H9 (cell line): ENCODE results near the gene CLEC11A. TPM values are rescaled to one million over a fixed set of nuclear protein-coding genes. Genes with fewer than 3 reads are reported as not detected.
A peak's percentile ranks its signal among the peaks of the same experiment; 100 is the strongest.

Source experiments
- DNase-seq: peaks from one replicate; pipeline ENCODE4 v3.0.0-alpha.2; 2017
- H2AFZ ChIP-seq: one replicate; pipeline ENCODE4 v1.6.1; 2013; ENCODE audit warnings: mild to moderate bottlenecking, low read length, control low read depth, moderate library complexity
- H2AK5ac ChIP-seq: 2 replicates; pipeline ENCODE4 v1.6.1; 2013; ENCODE audit warnings: low read length, control low read depth, mixed read lengths; ENCODE audit not compliant: insufficient read length
- H2BK120ac ChIP-seq: one replicate; pipeline ENCODE4 v1.6.1; 2013; ENCODE audit warnings: low read depth, mild to moderate bottlenecking, low read length, control low read depth, inconsistent platforms; ENCODE audit not compliant: poor library complexity, severe bottlenecking
- H2BK12ac ChIP-seq: 2 replicates; pipeline ENCODE4 v1.6.1; 2013; ENCODE audit warnings: low read length, control low read depth, mixed read lengths, low read depth; ENCODE audit not compliant: insufficient read length
- H2BK15ac ChIP-seq: 2 replicates; pipeline ENCODE4 v1.6.1; 2013; ENCODE audit warnings: low read depth, low read length, control low read depth
- H2BK20ac ChIP-seq: one replicate; pipeline ENCODE4 v1.6.1; 2013; ENCODE audit warnings: low read depth, mild to moderate bottlenecking, low read length, control low read depth, inconsistent platforms; ENCODE audit not compliant: poor library complexity, severe bottlenecking
- H2BK5ac ChIP-seq: 2 replicates; pipeline ENCODE4 v1.6.1; 2013; ENCODE audit warnings: low read length, control low read depth, mixed read lengths; ENCODE audit not compliant: insufficient read length
- H3K14ac ChIP-seq: 2 replicates; pipeline ENCODE4 v1.6.1; 2013; ENCODE audit warnings: low read length, control low read depth; ENCODE audit not compliant: insufficient read depth
- H3K18ac ChIP-seq: 2 replicates; pipeline ENCODE4 v1.6.1; 2013; ENCODE audit warnings: low read depth, mild to moderate bottlenecking, mixed read lengths, low read length, control low read depth; ENCODE audit not compliant: insufficient read length
- H3K23ac ChIP-seq: 2 replicates; pipeline ENCODE4 v1.6.1; 2013; ENCODE audit warnings: low read length, control low read depth, mixed read lengths, low read depth; ENCODE audit not compliant: insufficient read length
- H3K23me2 ChIP-seq: 2 replicates; pipeline ENCODE4 v1.6.1; 2013; ENCODE audit warnings: low read depth, mild to moderate bottlenecking, mixed read lengths, low read length, control low read depth; ENCODE audit not compliant: insufficient read length, poor library complexity, severe bottlenecking
- H3K27ac ChIP-seq: 2 replicates; pipeline ENCODE4 v1.5.1; 2013; ENCODE audit warnings: low read length, control low read depth, mixed read lengths, low read depth; ENCODE audit not compliant: insufficient read length
- H3K27me3 ChIP-seq: 2 replicates; pipeline ENCODE4 v1.6.1; 2013; ENCODE audit warnings: low read length, control low read depth, inconsistent platforms; ENCODE audit not compliant: insufficient read depth
- H3K4ac ChIP-seq: 2 replicates; pipeline ENCODE4 v1.6.1; 2013; ENCODE audit warnings: low read depth, mild to moderate bottlenecking, control low read depth, inconsistent platforms, low read length, moderate library complexity
- H3K4me1 ChIP-seq: 2 replicates; pipeline ENCODE4 v1.6.1; 2013; ENCODE audit warnings: low read length, control low read depth, inconsistent platforms; ENCODE audit not compliant: insufficient read depth
- H3K4me2 ChIP-seq: 2 replicates; pipeline ENCODE4 v1.6.1; 2013; ENCODE audit warnings: low read length, control low read depth, mixed read lengths; ENCODE audit not compliant: insufficient read length, insufficient read depth
- H3K56ac ChIP-seq: 2 replicates; pipeline ENCODE4 v1.6.1; 2013; ENCODE audit warnings: low read depth, mild to moderate bottlenecking, mixed read lengths, low read length, control low read depth; ENCODE audit not compliant: insufficient read length
- H3K79me1 ChIP-seq: 2 replicates; pipeline ENCODE4 v1.6.1; 2013; ENCODE audit warnings: low read depth, mild to moderate bottlenecking, moderate library complexity, low read length, control low read depth, inconsistent platforms; ENCODE audit not compliant: insufficient read depth, poor library complexity, severe bottlenecking
- H3K79me2 ChIP-seq: 2 replicates; pipeline ENCODE4 v1.6.1; 2013; ENCODE audit warnings: low read length, control low read depth, inconsistent platforms; ENCODE audit not compliant: insufficient read depth
- H3K9ac ChIP-seq: 2 replicates; pipeline ENCODE4 v1.6.1; 2013; ENCODE audit warnings: low read length, control low read depth, mixed read lengths; ENCODE audit not compliant: insufficient read length; ENCODE audit errors: extremely low read depth
- H3K9me3 ChIP-seq: one replicate; pipeline ENCODE4 v1.6.1; 2013; ENCODE audit warnings: low read depth, low read length, inconsistent platforms; ENCODE audit not compliant: control insufficient read depth
- H3T11ph ChIP-seq: one replicate; pipeline ENCODE4 v1.6.1; 2013; ENCODE audit warnings: mild to moderate bottlenecking, low read length, control low read depth, inconsistent platforms
- H4K20me1 ChIP-seq: one replicate; pipeline ENCODE4 v1.6.1; 2013; ENCODE audit not compliant: control insufficient read depth, insufficient read length, insufficient read depth
- H4K5ac ChIP-seq: 2 replicates; pipeline ENCODE4 v1.6.1; 2013; ENCODE audit warnings: low read depth, mild to moderate bottlenecking, mixed read lengths, low read length, control low read depth; ENCODE audit not compliant: insufficient read length
- H4K8ac ChIP-seq: replicated peaks from 2 replicates; pipeline ENCODE4 v1.6.1; 2013; ENCODE audit warnings: low read length, control low read depth, mixed read lengths, low read depth; ENCODE audit not compliant: insufficient read length
- H4K91ac ChIP-seq: 2 replicates; pipeline ENCODE4 v1.6.1; 2013; ENCODE audit warnings: low read depth, mild to moderate bottlenecking, moderate library complexity, mixed read lengths, low read length, control low read depth; ENCODE audit not compliant: insufficient read length
- H3K27ac Mint-ChIP-seq, 3 experiments: 2 replicates in 2 of 3; 3 replicates in 1 of 3; pipeline ENCODE4 v1.8.0; 2020 to 2021; ENCODE audit warnings: mixed read lengths in 3 of 3, mild to moderate bottlenecking in 1 of 3, moderate library complexity in 1 of 3
- H3K27me3 Mint-ChIP-seq: 2 replicates; pipeline ENCODE4 v1.8.0; 2021; ENCODE audit warnings: low read depth, mild to moderate bottlenecking, moderate library complexity, mixed read lengths
- H3K36me3 Mint-ChIP-seq, 3 experiments: 2 replicates in 2 of 3; 3 replicates in 1 of 3; pipeline ENCODE4 v1.8.0; 2020 to 2021; ENCODE audit warnings: low read depth in 3 of 3, mixed read lengths in 3 of 3; ENCODE audit not compliant: insufficient read depth in 1 of 3
- H3K4me1 Mint-ChIP-seq, 2 experiments: 2 replicates each; pipeline ENCODE4 v1.8.0; 2020; ENCODE audit warnings: mixed read lengths in 2 of 2
- H3K4me3 Mint-ChIP-seq, 2 experiments: 2 replicates in 1 of 2; 3 replicates in 1 of 2; pipeline ENCODE4 v1.8.0; 2020 to 2021; ENCODE audit warnings: mild to moderate bottlenecking in 2 of 2, mixed read lengths in 2 of 2, moderate library complexity in 1 of 2
- H3K9me3 Mint-ChIP-seq, 2 experiments: 2 replicates in 1 of 2; 3 replicates in 1 of 2; pipeline ENCODE4 v1.8.0; 2020; ENCODE audit warnings: mild to moderate bottlenecking in 2 of 2, mixed read lengths in 2 of 2, moderate library complexity in 1 of 2
- CTCF ChIP-seq: fragments of 200-600 bp; sonication (generic); conservative IDR thresholded peaks from 3 replicates; pipeline ENCODE4 v1.8.0; 2021; ENCODE audit warnings: antibody characterized with exemption, mild to moderate bottlenecking
- WGBS: extraction: QIAGEN DNeasy Blood & Tissue Kit; methylation state at CpG from one replicate; pipeline ENCODE4 v1.1.7; 2013; ENCODE audit warnings: missing lambda C conversion rate, low lambda C conversion rate, mixed read lengths; ENCODE audit not compliant: insufficient read length; ENCODE audit errors: extremely low coverage; 5-methylcytosine and 5-hydroxymethylcytosine counted together
- total RNA-seq: library from RNA; stranded (reverse); gene quantifications from 2 replicates; pipeline ENCODE4 v1.2.1, GENCODE V29; 2021

The CLEC11A gene
- total RNA-seq, 1 experiment from 2014 or later, result 3.9 TPM

GRCh38 chr19:50722201-50723013 is 757 bp upstream of the CLEC11A start:
- Histone ChIP-seq H3K56ac (no peak overlapping the region), H3K4ac (no peak overlapping the region), H3K14ac (no peak overlapping the region), H4K8ac (no peak overlapping the region), H3K18ac (no peak overlapping the region), H3K79me1 (no peaks in the 10 kb centered on the region), H2BK5ac (no peak overlapping the region), H4K5ac (no peak overlapping the region), H2AK5ac (no peak overlapping the region), H3T11ph (no peak overlapping the region), H2BK120ac (no peak overlapping the region), H3K9ac (no peak overlapping the region), H4K91ac (no peak overlapping the region), H2AFZ (no peak overlapping the region), H3K9me3 (no peaks in the 10 kb centered on the region), H3K23ac (no peak overlapping the region), H3K27ac (no peak overlapping the region), H3K4me1 (peaks cover 8% of the 10 kb centered on the region; the same call in 1 of the 2 replicates), H2BK15ac (no peak overlapping the region), H4K20me1 (no peaks in the 10 kb centered on the region), H3K27me3 (no peaks in the 10 kb centered on the region; the same call in 1 of the 2 replicates), H3K79me2 (no peaks in the 10 kb centered on the region), H3K23me2 (no peaks in the 10 kb centered on the region), H2BK20ac (no peak overlapping the region), H2BK12ac (no peak overlapping the region), H3K4me2 (peak overlapping the region; percentile 35)
- H3K9me3 Mint-ChIP-seq, result no peaks in the 10 kb centered on the region; a peak in 1 of 5 replicates
- peaks cover 36 to 57% of the 10 kb centered on the region in 2 experiments for H3K4me1 Mint-ChIP-seq
- DNase-seq, result no peak
- TF ChIP-seq CTCF, result no peak
- H3K36me3 Mint-ChIP-seq, result no peaks in the 10 kb centered on the region; a peak in 2 of 7 replicates
- WGBS, result no CpG with 5 or more reads among the region's 15 CpGs
- peaks cover 73% of the 10 kb centered on the region for H3K27me3 Mint-ChIP-seq
- peak overlapping the region; percentile 68 to 81; a peak in 3 of 5 replicates for H3K4me3 Mint-ChIP-seq
- H3K27ac Mint-ChIP-seq, result no peak overlapping the region
